Measurements from ENCODE around the gene PTPRCAP.
A peak's percentile ranks its signal among the peaks of the same experiment; 100 is the strongest.
"Not testable (repeated sequence)": the region's sequence is repeated elsewhere in the genome, so short reads cannot be mapped to it uniquely, and the experiment has no call there.

PTPRCAP gene

DNA sequence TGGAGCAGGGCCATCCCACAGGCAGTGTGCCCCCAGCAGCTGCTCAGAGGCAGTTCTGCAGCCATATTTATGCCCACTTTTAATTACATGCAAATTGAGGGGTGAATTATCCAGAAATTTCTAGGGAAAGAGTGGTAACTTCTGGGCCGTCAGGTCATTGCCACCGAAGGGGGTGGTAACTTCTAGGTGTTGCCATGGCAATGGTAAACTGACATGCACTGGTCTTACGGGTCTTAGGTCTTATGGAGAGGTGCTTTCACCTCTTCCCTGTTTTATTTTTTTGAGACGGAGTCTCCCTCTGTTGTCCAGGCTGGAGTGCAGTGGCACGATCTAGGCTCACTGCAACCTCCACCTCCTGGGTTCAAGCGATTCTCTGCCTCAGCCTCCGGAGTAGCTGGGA lies 35.4 kb upstream of the PTPRCAP start:
- no peak overlapping the region for H3K27ac ChIP-seq (ENCODE audit: low read length)
- no peaks in the 10 kb centered on the region for H3K27me3 ChIP-seq (ENCODE audit: control insufficient read depth, insufficient read depth, low read length)
- H3K9me3 ChIP-seq (ENCODE audit: control insufficient read depth, insufficient read depth, low read length): no peaks in the 10 kb centered on the region
- H3K36me3 ChIP-seq (ENCODE audit: control insufficient read depth, insufficient read depth, low read length): no peaks in the 10 kb centered on the region
- H3K4me3 ChIP-seq (ENCODE audit: low read length): no peak overlapping the region
- WGBS (ENCODE audit: insufficient coverage, insufficient read length): no CpG with 5 or more reads among the region's 7 CpGs
- DNase-seq (ENCODE audit: low read depth, low spot score): no peak
- H3K4me1 ChIP-seq (ENCODE audit: control insufficient read depth, insufficient read depth, low read length): no peaks in the 10 kb centered on the region; the same call in 1 of the 2 replicates

DNA sequence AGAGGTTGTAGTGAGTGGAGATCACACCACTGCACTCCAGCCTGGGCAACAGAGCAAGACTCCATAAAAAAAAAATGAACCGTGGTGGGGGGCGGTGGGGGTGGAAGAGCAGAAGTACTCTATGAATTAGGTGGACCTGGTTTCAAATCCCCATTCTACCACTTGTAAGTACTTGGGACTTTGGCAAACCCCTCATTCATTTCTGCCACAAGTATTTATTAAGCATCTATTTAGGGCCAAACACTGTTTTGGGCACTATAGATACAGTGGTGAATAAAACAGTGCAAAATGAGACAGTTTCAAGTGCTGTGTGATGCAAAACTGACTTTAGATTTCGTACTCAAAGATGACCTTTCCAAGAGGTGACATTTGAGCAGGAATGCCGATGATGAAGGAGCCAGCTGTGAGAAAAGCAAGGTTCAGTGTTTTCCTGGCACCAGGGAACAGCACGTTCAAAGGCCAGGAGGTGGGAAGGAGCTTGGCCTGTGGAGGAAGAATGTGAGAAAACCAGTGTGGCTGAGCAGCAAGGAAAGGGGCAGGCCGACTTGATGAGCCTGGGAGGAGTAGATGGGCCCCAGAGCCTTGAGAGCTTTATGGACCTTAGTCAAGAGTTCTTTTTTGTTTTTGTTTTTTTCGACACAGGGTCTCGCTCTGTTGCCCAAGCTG lies 33.0 kb upstream of the PTPRCAP start:
- no CpG with 5 or more reads among the region's 8 CpGs for WGBS (ENCODE audit: insufficient coverage, insufficient read length)
- Histone ChIP-seq H3K9me3 (ENCODE audit: control insufficient read depth, insufficient read depth, low read length) (no peaks in the 10 kb centered on the region), H3K27ac (ENCODE audit: low read length) (no peak overlapping the region), H3K4me1 (ENCODE audit: control insufficient read depth, insufficient read depth, low read length) (no peaks in the 10 kb centered on the region; the same call in 1 of the 2 replicates), H3K4me3 (ENCODE audit: low read length) (no peak overlapping the region), H3K27me3 (ENCODE audit: control insufficient read depth, insufficient read depth, low read length) (no peaks in the 10 kb centered on the region), H3K36me3 (ENCODE audit: control insufficient read depth, insufficient read depth, low read length) (no peaks in the 10 kb centered on the region)
- no peak for DNase-seq (ENCODE audit: low read depth, low spot score)

DNA sequence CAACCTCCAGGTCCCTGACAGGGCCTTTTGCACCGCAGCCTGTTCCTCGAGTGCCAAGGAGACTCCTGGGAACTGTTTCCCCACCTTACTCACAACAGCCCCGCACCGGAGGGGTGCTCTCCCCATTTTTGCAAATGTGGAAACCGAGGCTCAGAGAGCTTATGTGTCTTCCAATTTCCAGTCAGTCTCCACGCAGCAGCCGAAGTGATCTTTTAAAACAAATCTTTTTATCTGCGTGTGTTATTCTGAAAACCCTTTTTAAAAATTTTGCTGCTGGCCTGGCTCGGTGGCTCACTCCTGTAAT lies 32.0 kb upstream of the PTPRCAP start:
- no peak for DNase-seq (ENCODE audit: low read depth, low spot score)
- Histone ChIP-seq H3K27ac (ENCODE audit: low read length) (no peak overlapping the region), H3K9me3 (ENCODE audit: control insufficient read depth, insufficient read depth, low read length) (no peaks in the 10 kb centered on the region), H3K27me3 (ENCODE audit: control insufficient read depth, insufficient read depth, low read length) (no peaks in the 10 kb centered on the region), H3K4me3 (ENCODE audit: low read length) (peak overlapping the region; percentile 93; the same call in 1 of the 2 replicates), H3K4me1 (ENCODE audit: control insufficient read depth, insufficient read depth, low read length) (no peaks in the 10 kb centered on the region; the same call in 1 of the 2 replicates), H3K36me3 (ENCODE audit: control insufficient read depth, insufficient read depth, low read length) (no peaks in the 10 kb centered on the region)
- WGBS (ENCODE audit: insufficient coverage, insufficient read length): no CpG with 5 or more reads among the region's 9 CpGs

DNA sequence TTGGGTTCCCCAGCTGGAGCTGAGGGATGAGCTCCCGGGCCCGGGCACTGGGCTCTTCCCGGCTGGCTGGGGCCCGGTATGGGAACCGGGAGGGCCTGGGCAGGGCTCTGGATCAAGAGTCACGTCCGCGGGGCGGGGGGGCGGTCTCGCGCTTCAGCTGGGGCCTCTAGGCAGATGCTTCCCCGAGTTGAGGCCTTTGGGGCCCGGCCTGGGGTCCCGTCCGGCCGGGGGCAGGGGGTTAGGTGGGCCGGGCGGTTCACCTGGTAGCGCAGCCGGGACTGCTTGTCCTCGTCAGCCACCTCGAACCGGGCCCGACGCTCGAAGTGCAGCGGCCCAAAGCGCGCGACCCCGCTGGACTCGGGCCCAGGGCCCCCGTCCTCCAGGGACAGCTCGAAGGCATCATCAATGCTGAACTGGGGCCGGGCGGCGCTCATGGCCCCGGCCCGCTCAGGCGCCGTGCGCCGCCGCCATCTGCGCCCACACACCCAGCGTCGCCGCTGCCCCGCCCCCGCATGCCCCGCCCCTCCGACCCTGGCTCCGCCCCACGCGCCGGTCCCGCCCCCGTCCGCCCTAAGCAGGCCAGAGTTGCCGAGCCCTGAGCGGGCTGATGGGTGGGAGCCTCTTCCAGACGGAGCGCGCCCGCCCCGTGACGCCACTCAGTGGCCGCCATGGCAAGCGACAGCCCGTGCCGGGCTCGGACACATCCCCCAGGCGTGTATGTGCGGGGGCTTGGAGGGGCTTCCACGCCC lies 31.5 kb upstream of the PTPRCAP start, which contains the start of gene TMEM134:
Gene TMEM134 (minus strand): TSS at position 493 of the 749 bp plus-strand sequence. CDS start 59 bp downstream, at position 434.
- Histone ChIP-seq H3K9me3 (ENCODE audit: control insufficient read depth, insufficient read depth, low read length) (no peaks in the 10 kb centered on the region), H3K36me3 (ENCODE audit: control insufficient read depth, insufficient read depth, low read length) (no peaks in the 10 kb centered on the region), H3K27ac (ENCODE audit: low read length) (no peak within 1 kb of the TSS), H3K4me3 (ENCODE audit: low read length) (peak within 1 kb of the TSS; percentile 93; the same call in 1 of the 2 replicates), H3K27me3 (ENCODE audit: control insufficient read depth, insufficient read depth, low read length) (no peaks in the 10 kb centered on the region), H3K4me1 (ENCODE audit: control insufficient read depth, insufficient read depth, low read length) (no peaks in the 10 kb centered on the region; the same call in 1 of the 2 replicates)
- peak; percentile 76 for DNase-seq (ENCODE audit: low read depth, low spot score)
- no CpG with 5 or more reads among the region's 76 CpGs for WGBS (ENCODE audit: insufficient coverage, insufficient read length)

DNA sequence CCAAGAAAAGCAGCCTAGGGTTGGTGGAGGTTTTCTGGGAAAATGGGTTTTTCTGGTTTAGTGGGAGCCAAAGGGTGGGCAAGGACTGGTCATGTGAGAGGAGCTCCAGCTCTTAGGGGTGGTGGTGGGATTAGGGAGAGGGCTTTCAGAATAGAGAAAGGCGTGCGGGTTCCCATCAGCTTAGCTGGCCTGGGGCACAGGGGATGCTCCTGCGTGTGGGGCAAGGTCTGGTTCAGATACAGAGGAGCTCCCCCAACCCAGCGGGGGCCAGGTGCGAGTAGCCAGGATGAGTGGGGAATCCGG lies 30.9 kb upstream of the PTPRCAP start:
- Histone ChIP-seq H3K4me1 (ENCODE audit: control insufficient read depth, insufficient read depth, low read length) (no peaks in the 10 kb centered on the region; the same call in 1 of the 2 replicates), H3K4me3 (ENCODE audit: low read length) (peak overlapping the region; percentile 93; the same call in 1 of the 2 replicates), H3K36me3 (ENCODE audit: control insufficient read depth, insufficient read depth, low read length) (no peaks in the 10 kb centered on the region), H3K9me3 (ENCODE audit: control insufficient read depth, insufficient read depth, low read length) (no peaks in the 10 kb centered on the region), H3K27me3 (ENCODE audit: control insufficient read depth, insufficient read depth, low read length) (no peaks in the 10 kb centered on the region), H3K27ac (ENCODE audit: low read length) (no peak overlapping the region)
- no CpG with 5 or more reads among the region's 6 CpGs for whole genome bisulfite sequencing (ENCODE audit: insufficient coverage, insufficient read length)
- DNase-seq (ENCODE audit: low read depth, low spot score): no peak

DNA sequence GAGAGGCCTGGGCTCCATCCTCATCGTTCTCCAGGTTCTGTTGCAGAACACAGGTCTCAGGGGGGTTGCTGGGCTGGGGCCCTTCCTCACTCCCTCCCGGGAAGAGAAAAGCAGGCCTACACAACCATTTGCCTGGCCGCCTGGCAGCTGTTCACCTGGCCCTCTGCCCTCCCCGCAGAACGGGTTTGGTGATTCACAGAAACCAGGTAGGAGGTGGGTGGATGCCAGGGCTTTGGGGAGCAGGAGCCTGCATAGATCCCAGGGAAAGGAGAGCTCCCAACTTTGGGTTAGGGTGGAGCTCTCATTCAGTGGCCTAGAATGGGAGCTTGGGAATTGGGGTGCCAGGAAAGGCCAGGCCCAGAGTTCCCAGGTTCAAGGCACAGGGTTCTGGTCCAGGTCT lies 30.6 kb upstream of the PTPRCAP start:
- no CpG with 5 or more reads among the region's 5 CpGs for WGBS (ENCODE audit: insufficient coverage, insufficient read length)
- Histone ChIP-seq H3K4me3 (ENCODE audit: low read length) (peak overlapping the region; percentile 93; the same call in 1 of the 2 replicates), H3K9me3 (ENCODE audit: control insufficient read depth, insufficient read depth, low read length) (no peaks in the 10 kb centered on the region), H3K27ac (ENCODE audit: low read length) (no peak overlapping the region), H3K36me3 (ENCODE audit: control insufficient read depth, insufficient read depth, low read length) (no peaks in the 10 kb centered on the region), H3K4me1 (ENCODE audit: control insufficient read depth, insufficient read depth, low read length) (no peaks in the 10 kb centered on the region; the same call in 1 of the 2 replicates), H3K27me3 (ENCODE audit: control insufficient read depth, insufficient read depth, low read length) (no peaks in the 10 kb centered on the region)
- DNase-seq (ENCODE audit: low read depth, low spot score): no peak

DNA sequence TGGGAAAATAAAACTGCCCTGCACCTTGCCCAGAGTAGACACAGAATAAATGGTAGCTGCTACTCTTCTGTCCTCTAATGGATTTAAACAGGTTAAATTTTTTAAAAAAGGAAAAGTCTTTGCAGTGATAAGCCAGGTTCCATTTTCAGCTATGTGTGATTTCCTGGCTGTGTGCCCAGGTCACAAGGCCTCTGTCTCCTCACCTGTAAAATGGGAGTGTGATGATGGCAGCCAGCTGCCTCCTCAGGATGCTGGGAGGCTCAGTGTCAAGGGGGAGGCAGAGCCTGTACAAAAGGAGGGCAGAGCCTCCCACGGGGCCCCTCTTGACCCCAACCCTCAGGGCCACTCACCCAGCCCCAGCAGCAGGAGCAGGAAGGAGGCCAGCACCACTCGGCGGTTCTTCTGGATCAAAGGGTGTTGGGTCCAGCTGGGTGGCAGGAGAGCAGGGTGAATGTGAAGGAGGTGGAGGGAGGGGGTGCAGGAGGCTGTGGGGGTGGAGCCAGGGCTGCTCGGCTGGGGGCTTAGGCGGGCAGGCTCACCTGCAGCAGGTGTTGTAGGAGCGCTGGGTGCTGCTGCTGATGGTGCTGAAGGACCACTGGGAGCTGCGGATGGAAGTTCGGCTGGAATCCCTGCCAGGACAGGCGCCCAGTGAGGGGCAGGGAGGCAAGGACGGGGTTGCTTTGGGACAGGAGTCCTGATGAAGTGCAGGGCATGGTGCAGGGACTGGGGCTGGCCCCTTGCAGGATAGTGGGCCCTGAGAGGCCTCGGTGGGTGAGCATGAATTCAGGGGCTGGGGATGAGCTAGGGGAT lies 29.7 kb upstream of the PTPRCAP start:
- no peaks in the 10 kb centered on the region for H3K9me3 ChIP-seq (ENCODE audit: control insufficient read depth, insufficient read depth, low read length)
- H3K4me3 ChIP-seq (ENCODE audit: low read length): no peak overlapping the region
- no peaks in the 10 kb centered on the region for H3K36me3 ChIP-seq (ENCODE audit: control insufficient read depth, insufficient read depth, low read length)
- H3K27me3 ChIP-seq (ENCODE audit: control insufficient read depth, insufficient read depth, low read length): no peaks in the 10 kb centered on the region
- no CpG with 5 or more reads among the region's 11 CpGs for WGBS (ENCODE audit: insufficient coverage, insufficient read length)
- no peak overlapping the region for H3K27ac ChIP-seq (ENCODE audit: low read length)
- DNase-seq (ENCODE audit: low read depth, low spot score): no peak
- no peaks in the 10 kb centered on the region; the same call in 1 of the 2 replicates for H3K4me1 ChIP-seq (ENCODE audit: control insufficient read depth, insufficient read depth, low read length)

DNA sequence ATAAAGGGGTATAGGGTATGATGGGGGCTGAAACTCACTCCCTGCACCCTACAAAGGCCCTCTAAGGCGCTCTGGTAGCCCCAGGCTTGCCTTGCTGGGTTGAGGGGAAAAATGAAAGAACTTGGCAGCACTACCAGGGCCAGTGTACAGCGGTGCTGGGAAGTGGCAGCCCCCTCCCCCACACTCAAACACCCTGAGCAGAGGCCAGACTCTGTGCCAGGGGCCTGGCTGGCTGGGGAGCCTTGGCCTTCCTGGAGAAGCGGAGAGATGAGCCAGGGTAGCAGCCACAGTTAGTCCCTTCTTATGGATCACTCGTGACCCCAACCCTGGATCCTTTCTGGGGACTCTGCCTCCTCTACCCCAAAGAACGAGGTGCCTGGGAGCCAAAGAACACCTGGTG lies 28.9 kb upstream of the PTPRCAP start:
- no peak for DNase-seq (ENCODE audit: low read depth, low spot score)
- no CpG with 5 or more reads among the region's 5 CpGs for WGBS (ENCODE audit: insufficient coverage, insufficient read length)
- no peak overlapping the region for H3K27ac ChIP-seq (ENCODE audit: low read length)
- H3K36me3 ChIP-seq (ENCODE audit: control insufficient read depth, insufficient read depth, low read length): no peaks in the 10 kb centered on the region
- H3K4me3 ChIP-seq (ENCODE audit: low read length): no peak overlapping the region
- no peaks in the 10 kb centered on the region for H3K9me3 ChIP-seq (ENCODE audit: control insufficient read depth, insufficient read depth, low read length)
- H3K27me3 ChIP-seq (ENCODE audit: control insufficient read depth, insufficient read depth, low read length): no peaks in the 10 kb centered on the region
- no peaks in the 10 kb centered on the region; the same call in 1 of the 2 replicates for H3K4me1 ChIP-seq (ENCODE audit: control insufficient read depth, insufficient read depth, low read length)

DNA sequence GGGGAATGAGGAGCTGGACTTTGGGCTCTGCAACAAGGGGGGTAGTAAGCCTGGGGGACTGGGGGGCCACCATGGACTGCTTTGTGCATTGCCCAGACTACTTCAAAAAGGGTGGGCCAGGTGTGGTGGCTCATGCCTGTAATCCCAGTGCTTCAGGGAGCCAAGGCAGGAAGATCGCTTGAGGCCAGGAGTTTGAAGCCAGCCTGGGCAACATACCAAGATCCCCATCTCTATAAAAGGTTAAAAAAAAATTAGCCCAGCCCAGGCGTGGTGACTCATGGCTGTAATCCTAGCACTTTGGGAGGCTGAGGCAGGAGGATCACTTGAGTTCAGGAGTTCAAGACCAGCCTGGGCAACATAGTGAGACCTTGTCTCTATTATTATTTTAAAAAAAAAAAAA lies 28.0 kb upstream of the PTPRCAP start:
- not testable (repeated sequence) for H3K36me3 ChIP-seq (ENCODE audit: control insufficient read depth, insufficient read depth, low read length); DNase-seq (ENCODE audit: low read depth, low spot score); H3K27ac ChIP-seq (ENCODE audit: low read length); H3K9me3 ChIP-seq (ENCODE audit: control insufficient read depth, insufficient read depth, low read length); H3K27me3 ChIP-seq (ENCODE audit: control insufficient read depth, insufficient read depth, low read length); H3K4me1 ChIP-seq (ENCODE audit: control insufficient read depth, insufficient read depth, low read length)
- WGBS (ENCODE audit: insufficient coverage, insufficient read length): no CpG with 5 or more reads among the region's 2 CpGs
- peak overlapping the region; percentile 90; the same call in 1 of the 2 replicates for H3K4me3 ChIP-seq (ENCODE audit: low read length)

DNA sequence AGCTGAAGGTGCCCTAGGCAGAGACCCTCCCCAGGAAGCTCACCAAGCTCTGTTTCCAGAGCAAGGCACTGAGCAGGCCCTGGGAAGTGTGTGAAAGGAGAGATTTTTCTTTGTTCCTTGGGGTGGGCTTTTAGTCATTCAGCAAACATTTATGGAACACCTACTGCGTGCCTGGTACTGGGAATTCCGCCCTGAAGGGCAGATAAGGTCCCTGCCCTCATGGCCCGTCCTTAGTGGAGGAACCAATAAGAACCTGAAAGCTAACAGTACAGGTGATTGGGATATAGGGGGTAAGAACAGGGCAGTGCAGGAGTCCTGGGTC lies 27.7 kb upstream of the PTPRCAP start:
- Histone ChIP-seq H3K4me3 (ENCODE audit: low read length) (peak overlapping the region; percentile 90; the same call in 1 of the 2 replicates), H3K27ac (ENCODE audit: low read length) (no peak overlapping the region), H3K27me3 (ENCODE audit: control insufficient read depth, insufficient read depth, low read length) (no peaks in the 10 kb centered on the region), H3K9me3 (ENCODE audit: control insufficient read depth, insufficient read depth, low read length) (no peaks in the 10 kb centered on the region), H3K4me1 (ENCODE audit: control insufficient read depth, insufficient read depth, low read length) (no peaks in the 10 kb centered on the region; the same call in 1 of the 2 replicates), H3K36me3 (ENCODE audit: control insufficient read depth, insufficient read depth, low read length) (no peaks in the 10 kb centered on the region)
- WGBS (ENCODE audit: insufficient coverage, insufficient read length): no CpG with 5 or more reads among the region's 3 CpGs
- no peak for DNase-seq (ENCODE audit: low read depth, low spot score)

Measured in iPS DF 6.9 (cell line).